CD4-positive, alpha-beta T cell (primary cell): ENCODE results near the gene TPH1. TPM values are rescaled to one million over a fixed set of nuclear protein-coding genes. Genes with fewer than 3 reads are reported as not detected.

Experiments
- ATAC-seq: fragments of 200-7000 bp; cut with Tn5 transposase; one replicate; pipeline ENCODE4 v1.10.0; 2022; ENCODE audit warnings: mild to moderate bottlenecking; ENCODE audit not compliant: poor library complexity
- CTCF ChIA-PET: fragments of 350-600 bp; sonication (Branson Sonifier 250); formaldehyde crosslinking; loops from one replicate; lab custom pipeline; 2021; ENCODE audit warnings: antibody characterized with exemption, inconsistent platforms; lab: Charles Lee
- POLR2A ChIA-PET: fragments of 350-600 bp; sonication (Branson Sonifier 250); formaldehyde crosslinking; loops from one replicate; lab custom pipeline; 2021; ENCODE audit warnings: antibody characterized with exemption, inconsistent platforms; lab: Charles Lee
- DNase-seq, 14 experiments: peaks; one replicate each; pipeline ENCODE4 v3.0.0-alpha.2; 2013 to 2020; ENCODE audit warnings: mixed read lengths in 2 of 14
- H3K27ac ChIP-seq, 2 donors: one replicate each; pipeline versions ENCODE4 v1.5.1 to v1.7.0; 2013; ENCODE audit warnings: low read length in 2 of 2, low read depth in 1 of 2, mild to moderate bottlenecking in 1 of 2
- H3K27me3 ChIP-seq, 2 experiments: 1 replicate in 1 of 2; 2 replicates in 1 of 2; pipeline versions ENCODE4 v1.6.1 to v1.7.0; 2013; ENCODE audit warnings: low read length in 2 of 2, control low read depth in 1 of 2, mild to moderate bottlenecking in 1 of 2, moderate library complexity in 1 of 2; ENCODE audit not compliant: insufficient read depth in 2 of 2, control insufficient read depth in 1 of 2
- H3K36me3 ChIP-seq: one replicate; pipeline ENCODE4 v1.6.1; 2013; ENCODE audit warnings: low read length, control low read depth; ENCODE audit not compliant: insufficient read depth
- H3K4me1 ChIP-seq: one replicate; pipeline ENCODE4 v1.6.1; 2013; ENCODE audit warnings: low read length, control low read depth; ENCODE audit not compliant: insufficient read depth
- H3K4me3 ChIP-seq: one replicate; pipeline ENCODE4 v1.5.1; 2013; ENCODE audit warnings: mild to moderate bottlenecking, low read length, moderate library complexity
- H3K9me3 ChIP-seq, 2 experiments: 1 replicate in 1 of 2; 2 replicates in 1 of 2; pipeline versions ENCODE4 v1.6.1 to v1.7.0; 2013; ENCODE audit warnings: low read length in 2 of 2, mild to moderate bottlenecking in 2 of 2, control low read depth in 1 of 2, moderate library complexity in 1 of 2; ENCODE audit not compliant: control insufficient read depth in 1 of 2, insufficient read depth in 1 of 2
- H3K27ac Mint-ChIP-seq: one replicate; pipeline ENCODE4 v1.8.0; 2020; ENCODE audit warnings: mixed read lengths
- H3K27me3 Mint-ChIP-seq: one replicate; pipeline ENCODE4 v1.8.0; 2021; ENCODE audit warnings: mixed read lengths
- H3K36me3 Mint-ChIP-seq: one replicate; pipeline ENCODE4 v1.8.0; 2021; ENCODE audit warnings: low read depth, mixed read lengths
- H3K4me1 Mint-ChIP-seq: one replicate; pipeline ENCODE4 v1.8.0; 2021; ENCODE audit warnings: low read depth, mixed read lengths
- H3K4me3 Mint-ChIP-seq: one replicate; pipeline ENCODE4 v1.8.0; 2020; ENCODE audit warnings: mild to moderate bottlenecking, mixed read lengths
- H3K9me3 Mint-ChIP-seq: one replicate; pipeline ENCODE4 v1.8.0; 2020; ENCODE audit warnings: mixed read lengths
- CTCF ChIP-seq: fragments of 200-600 bp; IDR thresholded peaks from one replicate; pipeline ENCODE4 v1.8.0; 2022; ENCODE audit warnings: antibody characterized with exemption, mild to moderate bottlenecking
- intact Hi-C, 2 experiments: fragments of 100-400 bp; cut with DNase I in 1 of 2; cut with micrococcal nuclease in 1 of 2; formaldehyde crosslinking; loops; one replicate each; pipeline versions ENCODE4 v1.15.1 to v1.9.0; 2023 to 2025; cut with DNase I, micrococcal nuclease
- total RNA-seq, 174 experiments: library from RNA in 2 of 174; stranded (reverse) in 2 of 174; gene quantifications; one replicate each; pipeline ENCODE4 v1.2.3 and lab custom pipeline; 2021 to 2026

TPH1 gene
- total RNA-seq, 2 experiments from 2014 or later = 1.1 to 1.5 TPM

GRCh38 chr11:18063125-18063524 is 17.1 kb upstream of the TPH1 start:
- H3K4me1 ChIP-seq = no peaks in the 10 kb centered on the region
- H3K9me3 Mint-ChIP-seq = no peaks in the 10 kb centered on the region
- no peak for TF ChIP-seq CTCF
- no peaks in the 10 kb centered on the region for H3K36me3 ChIP-seq
- no peaks in the 10 kb centered on the region for H3K4me1 Mint-ChIP-seq
- no peaks in the 10 kb centered on the region for H3K27me3 ChIP-seq
- no peaks in the 10 kb centered on the region for H3K9me3 ChIP-seq
- POLR2A ChIA-PET = no interaction called here
- ATAC-seq (no peak), DNase-seq (no peak)
- H3K36me3 Mint-ChIP-seq = peaks cover 3% of the 10 kb centered on the region
- no peaks in the 10 kb centered on the region for H3K27me3 Mint-ChIP-seq
- H3K4me3 ChIP-seq = no peak overlapping the region
- CTCF ChIA-PET = no interaction called here
- intact Hi-C loops = no loop called here
- H3K27ac ChIP-seq = no peak overlapping the region
- no peak overlapping the region for H3K27ac Mint-ChIP-seq
- no peak overlapping the region for H3K4me3 Mint-ChIP-seq

GRCh38 chr11:18061351-18061750 is 15.3 kb upstream of the TPH1 start:
- ChIA-PET CTCF (no interaction called here), POLR2A (no interaction called here)
- H3K4me3 Mint-ChIP-seq = no peak overlapping the region
- H3K36me3 ChIP-seq = no peaks in the 10 kb centered on the region
- no peak for ATAC-seq
- no peaks in the 10 kb centered on the region for H3K4me1 ChIP-seq
- intact Hi-C loops = no loop called here
- H3K4me3 ChIP-seq = no peak overlapping the region
- H3K36me3 Mint-ChIP-seq = no peaks in the 10 kb centered on the region
- H3K27ac ChIP-seq = no peak overlapping the region
- no peaks in the 10 kb centered on the region for H3K9me3 ChIP-seq
- no peaks in the 10 kb centered on the region for H3K9me3 Mint-ChIP-seq
- no peaks in the 10 kb centered on the region for H3K27me3 ChIP-seq
- no peak for DNase-seq
- H3K27me3 Mint-ChIP-seq = no peaks in the 10 kb centered on the region
- no peak overlapping the region for H3K27ac Mint-ChIP-seq
- H3K4me1 Mint-ChIP-seq = no peaks in the 10 kb centered on the region
- no peak for TF ChIP-seq CTCF

GRCh38 chr11:18056561-18057181 is 10.6 kb upstream of the TPH1 start:
- no peaks in the 10 kb centered on the region for H3K9me3 Mint-ChIP-seq
- Histone ChIP-seq H3K9me3 (no peaks in the 10 kb centered on the region), H3K36me3 (no peaks in the 10 kb centered on the region), H3K4me3 (no peak overlapping the region), H3K4me1 (no peaks in the 10 kb centered on the region), H3K27ac (no peak overlapping the region), H3K27me3 (no peaks in the 10 kb centered on the region)
- H3K4me3 Mint-ChIP-seq = no peak overlapping the region
- no peak overlapping the region for H3K27ac Mint-ChIP-seq
- no peak for ATAC-seq
- intact Hi-C loops = no loop called here
- ChIA-PET POLR2A (no interaction called here), CTCF (no interaction called here)
- TF ChIP-seq CTCF = no peak
- no peaks in the 10 kb centered on the region for H3K4me1 Mint-ChIP-seq
- H3K27me3 Mint-ChIP-seq = no peaks in the 10 kb centered on the region
- DNase-seq = no peak
- no peaks in the 10 kb centered on the region for H3K36me3 Mint-ChIP-seq
